BLaER1 (cell line): Measurements from ENCODE around the gene FKTN.

Source experiments
- H3K27ac ChIP-seq: shearing (Covaris generic); formaldehyde crosslinking; 2 replicates; pipeline ENCODE4 v1.8.1; 2022
- H3K27me3 ChIP-seq: shearing (Covaris generic); formaldehyde crosslinking; 2 replicates; pipeline ENCODE4 v1.8.1; 2022
- H3K36me3 ChIP-seq: shearing (Covaris generic); formaldehyde crosslinking; 2 replicates; pipeline ENCODE4 v1.8.1; 2022
- H3K4me1 ChIP-seq: shearing (Covaris generic); formaldehyde crosslinking; 2 replicates; pipeline ENCODE4 v1.8.1; 2022
- H3K4me2 ChIP-seq: shearing (Covaris generic); formaldehyde crosslinking; 2 replicates; pipeline ENCODE4 v1.8.1; 2022
- H3K4me3 ChIP-seq: shearing (Covaris generic); formaldehyde crosslinking; 2 replicates; pipeline ENCODE4 v1.8.1; 2022
- H3K9ac ChIP-seq: shearing (Covaris generic); formaldehyde crosslinking; 2 replicates; pipeline ENCODE4 v1.8.1; 2022
- H3K9me3 ChIP-seq: shearing (Covaris generic); formaldehyde crosslinking; 2 replicates; pipeline ENCODE4 v1.8.1; 2022
- H4K20me1 ChIP-seq: shearing (Covaris generic); formaldehyde crosslinking; 2 replicates; pipeline ENCODE4 v1.8.1; 2022
- Cebpa-rat ChIP-seq: shearing (Covaris generic); IDR thresholded peaks from 2 replicates; pipeline ENCODE4 v1.8.1; 2022

Gene FKTN

GRCh38 chr9:105672711-105673234, 114.8 kb downstream of the FKTN start:
- Histone ChIP-seq H3K27me3 (no peaks in the 10 kb centered on the region), H3K4me2 (no peak overlapping the region), H3K27ac (no peak overlapping the region), H3K36me3 (no peaks in the 10 kb centered on the region), H3K4me1 (peaks cover 11% of the 10 kb centered on the region; the same call in 1 of the 2 replicates), H3K9me3 (no peaks in the 10 kb centered on the region), H3K9ac (no peak overlapping the region), H3K4me3 (no peak overlapping the region), H4K20me1 (no peaks in the 10 kb centered on the region)
- TF ChIP-seq Cebpa-rat, result no peak

GRCh38 chr9:105673850-105674387, 116.0 kb downstream of the FKTN start:
- Histone ChIP-seq H3K36me3 (no peaks in the 10 kb centered on the region), H3K4me1 (peaks cover 11% of the 10 kb centered on the region; the same call in 1 of the 2 replicates), H3K9ac (no peak overlapping the region), H3K27me3 (no peaks in the 10 kb centered on the region), H3K9me3 (no peaks in the 10 kb centered on the region), H3K4me3 (no peak overlapping the region), H3K27ac (no peak overlapping the region), H4K20me1 (no peaks in the 10 kb centered on the region), H3K4me2 (peak overlapping the region; percentile 30; the same call in 1 of the 2 replicates)
- no peak for TF ChIP-seq Cebpa-rat

- H3K27ac ChIP-seq, result no peak overlapping the region
- no peaks in the 10 kb centered on the region for H3K9me3 ChIP-seq
- H3K9ac ChIP-seq, result no peak overlapping the region
- peaks cover 11% of the 10 kb centered on the region; the same call in 1 of the 2 replicates for H3K4me1 ChIP-seq
- no peak overlapping the region for H3K4me2 ChIP-seq
- H3K36me3 ChIP-seq, result no peaks in the 10 kb centered on the region
- H4K20me1 ChIP-seq, result no peaks in the 10 kb centered on the region
- no peak for TF ChIP-seq Cebpa-rat
- H3K4me3 ChIP-seq, result no peak overlapping the region
- no peaks in the 10 kb centered on the region for H3K27me3 ChIP-seq
Observed at GRCh38 chr9:105676351-105676923, 118.5 kb downstream of the FKTN start.

- no peak overlapping the region for H3K4me2 ChIP-seq
- H3K27me3 ChIP-seq, result no peaks in the 10 kb centered on the region
- H3K4me3 ChIP-seq, result no peak overlapping the region
- no peak overlapping the region for H3K27ac ChIP-seq
- no peaks in the 10 kb centered on the region for H3K9me3 ChIP-seq
- peaks cover 6% of the 10 kb centered on the region; the same call in 1 of the 2 replicates for H3K4me1 ChIP-seq
- TF ChIP-seq Cebpa-rat, result no peak
- no peak overlapping the region for H3K9ac ChIP-seq
- no peaks in the 10 kb centered on the region for H3K36me3 ChIP-seq
- H4K20me1 ChIP-seq, result no peaks in the 10 kb centered on the region
Observed at GRCh38 chr9:105678163-105678562, 120.2 kb downstream of the FKTN start.

- Histone ChIP-seq H4K20me1 (no peaks in the 10 kb centered on the region), H3K27me3 (no peaks in the 10 kb centered on the region), H3K27ac (no peak overlapping the region), H3K4me1 (peaks cover 4% of the 10 kb centered on the region; the same call in 1 of the 2 replicates), H3K9ac (no peak overlapping the region), H3K9me3 (no peaks in the 10 kb centered on the region), H3K4me2 (no peak overlapping the region), H3K36me3 (no peaks in the 10 kb centered on the region), H3K4me3 (no peak overlapping the region)
- no peak for TF ChIP-seq Cebpa-rat
Observed at GRCh38 chr9:105678781-105679180, 120.8 kb downstream of the FKTN start.

GRCh38 chr9:105679257-105680022, 121.5 kb downstream of the FKTN start:
- Histone ChIP-seq H3K36me3 (no peaks in the 10 kb centered on the region), H3K9ac (no peak overlapping the region), H3K4me3 (no peak overlapping the region), H3K9me3 (no peaks in the 10 kb centered on the region), H3K27me3 (no peaks in the 10 kb centered on the region), H3K27ac (no peak overlapping the region), H3K4me2 (no peak overlapping the region), H4K20me1 (no peaks in the 10 kb centered on the region), H3K4me1 (no peaks in the 10 kb centered on the region)
- no peak for TF ChIP-seq Cebpa-rat

GRCh38 chr9:105681313-105681712, 123.4 kb downstream of the FKTN start:
- Histone ChIP-seq H3K9me3 (no peaks in the 10 kb centered on the region), H3K27me3 (no peaks in the 10 kb centered on the region), H3K36me3 (no peaks in the 10 kb centered on the region), H3K9ac (no peak overlapping the region), H3K4me3 (no peak overlapping the region), H3K4me1 (no peaks in the 10 kb centered on the region), H3K27ac (no peak overlapping the region), H4K20me1 (no peaks in the 10 kb centered on the region), H3K4me2 (no peak overlapping the region)
- no peak for TF ChIP-seq Cebpa-rat

GRCh38 chr9:105681724-105682123, 123.8 kb downstream of the FKTN start:
- no peak overlapping the region for H3K4me2 ChIP-seq
- no peaks in the 10 kb centered on the region for H3K27me3 ChIP-seq
- H3K27ac ChIP-seq, result no peak overlapping the region
- no peaks in the 10 kb centered on the region for H3K4me1 ChIP-seq
- H3K4me3 ChIP-seq, result no peak overlapping the region
- TF ChIP-seq Cebpa-rat, result no peak
- H3K9me3 ChIP-seq, result no peaks in the 10 kb centered on the region
- no peaks in the 10 kb centered on the region for H4K20me1 ChIP-seq
- no peak overlapping the region for H3K9ac ChIP-seq
- no peaks in the 10 kb centered on the region for H3K36me3 ChIP-seq

- no peaks in the 10 kb centered on the region for H3K4me1 ChIP-seq
- H4K20me1 ChIP-seq, result no peaks in the 10 kb centered on the region
- no peak overlapping the region for H3K4me2 ChIP-seq
- H3K9ac ChIP-seq, result no peak overlapping the region
- H3K4me3 ChIP-seq, result no peak overlapping the region
- H3K36me3 ChIP-seq, result no peaks in the 10 kb centered on the region
- H3K9me3 ChIP-seq, result no peaks in the 10 kb centered on the region
- H3K27me3 ChIP-seq, result no peaks in the 10 kb centered on the region
- no peak for TF ChIP-seq Cebpa-rat
- no peak overlapping the region for H3K27ac ChIP-seq
Observed at GRCh38 chr9:105683688-105684275, 125.9 kb downstream of the FKTN start.

GRCh38 chr9:105686936-105687335, 129.0 kb downstream of the FKTN start:
- H3K36me3 ChIP-seq, result no peaks in the 10 kb centered on the region
- TF ChIP-seq Cebpa-rat, result no peak
- H4K20me1 ChIP-seq, result no peaks in the 10 kb centered on the region
- H3K27ac ChIP-seq, result no peak overlapping the region
- peaks cover 7% of the 10 kb centered on the region; the same call in 1 of the 2 replicates for H3K27me3 ChIP-seq
- no peak overlapping the region for H3K4me2 ChIP-seq
- no peaks in the 10 kb centered on the region for H3K4me1 ChIP-seq
- H3K9ac ChIP-seq, result no peak overlapping the region
- H3K9me3 ChIP-seq, result no peaks in the 10 kb centered on the region
- no peak overlapping the region for H3K4me3 ChIP-seq
